HG03575 (cell line): Measurements from ENCODE around the gene BICRA.
"Not testable (repeated sequence)": the region's sequence is repeated elsewhere in the genome, so short reads cannot be mapped to it uniquely, and the experiment has no call there.

ENCODE experiments used
- ATAC-seq: cut with Tn5 transposase; IDR thresholded peaks from one replicate; pipeline ENCODE4 v1.9.1; 2021; ENCODE audit not compliant: unreplicated experiment, insufficient number of reproducible peaks, low FRiP score; ENCODE audit errors: extremely low read depth

The BICRA gene

DNA sequence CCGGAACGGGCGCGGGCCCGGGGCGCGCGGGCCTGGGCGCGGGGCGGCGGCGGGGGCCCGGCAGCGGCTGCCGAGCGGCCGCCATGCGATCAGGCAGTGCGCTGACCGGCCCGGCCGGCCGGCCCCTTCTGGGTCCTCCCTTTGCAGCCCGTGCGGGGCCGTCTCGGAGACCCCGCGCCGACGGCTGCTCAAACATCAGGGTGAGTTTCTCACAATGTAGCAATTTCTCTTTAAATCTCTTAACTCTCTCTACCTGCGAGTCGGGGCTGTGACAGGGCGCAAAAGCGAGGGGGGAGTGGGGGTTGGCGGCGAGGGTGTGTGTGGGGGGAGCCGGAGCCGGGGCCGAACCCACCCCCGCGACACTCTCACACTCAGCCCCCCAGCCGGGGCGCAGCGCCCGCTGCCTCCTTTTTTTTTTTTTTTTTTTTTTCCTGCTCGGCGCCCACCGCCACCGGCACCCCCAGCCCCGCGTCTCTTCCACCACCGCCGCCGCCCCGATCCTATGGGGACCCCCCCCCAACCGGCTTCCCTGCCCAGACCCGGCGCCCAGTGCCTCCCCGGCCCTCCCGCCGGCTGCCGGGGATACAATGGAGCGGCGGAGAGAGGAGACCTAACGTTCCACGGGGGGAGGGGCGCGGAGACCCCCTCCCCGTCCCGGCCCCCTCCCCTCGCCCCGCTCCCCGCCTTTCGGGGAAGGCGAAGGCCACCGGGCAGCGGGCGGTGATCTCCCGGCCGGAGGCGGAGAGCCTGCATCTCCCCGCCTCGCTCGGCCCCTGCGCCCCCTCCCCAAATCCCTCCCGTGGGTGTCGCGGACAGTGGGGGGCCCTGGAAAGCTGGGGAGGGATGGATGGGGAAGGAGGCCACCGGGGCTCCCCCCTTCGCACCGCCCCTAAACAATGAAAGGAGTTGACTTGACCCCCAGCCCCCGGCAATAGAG is at the start of gene BICRA:
Gene BICRA (plus strand): TSS at position 166 of the 937 bp plus-strand sequence. CDS start 64,441 bp downstream, outside the sequence.
- no peak for ATAC-seq

- ATAC-seq: no peak
These were observed 47.9 kb upstream of the BICRA start for GRCh38 chr19:47560999-47561398.

- ATAC-seq: no peak
These were observed 47.4 kb upstream of the BICRA start for GRCh38 chr19:47561440-47562057.

DNA sequence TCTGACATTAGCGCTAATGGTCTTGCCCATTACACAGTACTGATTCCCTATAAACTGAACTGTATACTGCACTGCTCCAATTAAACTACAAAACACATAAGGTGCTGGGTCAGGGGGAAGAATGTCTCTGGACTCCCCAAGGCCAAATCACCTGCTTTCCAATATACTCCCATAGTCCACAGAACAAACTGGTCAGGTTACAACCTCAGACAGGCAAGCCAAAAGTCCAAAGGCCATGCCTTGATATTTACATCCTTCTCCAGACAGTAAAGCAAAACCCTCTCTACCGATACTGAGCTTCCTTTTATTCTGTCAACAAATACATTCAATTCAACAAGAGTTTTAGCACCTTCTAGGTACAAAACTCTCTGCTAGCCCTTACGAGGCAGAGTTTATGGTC is 44.9 kb upstream of the BICRA start:
- no peak for ATAC-seq

DNA sequence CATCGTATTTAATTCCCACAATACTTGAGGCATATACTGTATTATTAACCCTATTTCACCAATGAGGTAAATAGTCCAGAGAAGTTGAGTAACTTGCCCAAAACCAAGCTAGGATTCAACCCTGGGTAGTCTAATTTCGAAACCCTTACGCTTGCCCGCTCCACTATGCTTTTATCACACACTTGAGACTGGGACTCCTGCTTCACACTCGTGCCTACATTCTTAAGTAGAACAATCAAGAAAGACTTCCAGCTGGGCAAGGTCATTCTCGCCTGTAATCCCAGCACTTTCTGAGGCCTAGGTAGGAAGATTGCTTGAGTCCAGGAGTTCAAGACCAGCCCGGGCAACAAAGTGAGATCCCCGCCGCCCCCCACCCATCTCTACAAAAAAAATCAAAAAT is 39.6 kb upstream of the BICRA start:
- no peak for ATAC-seq

DNA sequence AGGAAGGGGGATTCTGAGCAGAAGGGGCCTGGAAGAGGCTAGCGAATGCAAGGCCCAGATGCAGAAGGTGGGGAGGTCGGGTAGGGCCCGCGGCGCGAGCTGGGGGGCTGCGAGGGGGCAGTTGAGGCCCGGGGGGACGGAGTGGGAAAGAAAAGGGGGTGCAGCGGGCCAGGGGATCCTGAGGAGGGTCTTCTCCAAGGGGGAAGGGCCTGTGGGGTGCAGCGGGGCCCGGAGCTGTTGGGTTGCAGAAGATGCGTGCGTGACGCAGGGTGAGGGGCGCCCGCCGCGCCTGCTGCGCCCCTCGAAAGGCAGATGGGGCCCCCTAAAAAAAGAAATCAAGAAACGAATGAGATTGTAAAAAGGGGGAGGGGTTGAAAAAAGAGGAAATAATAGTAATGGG is 36.3 kb upstream of the BICRA start:
- no peak for ATAC-seq

DNA sequence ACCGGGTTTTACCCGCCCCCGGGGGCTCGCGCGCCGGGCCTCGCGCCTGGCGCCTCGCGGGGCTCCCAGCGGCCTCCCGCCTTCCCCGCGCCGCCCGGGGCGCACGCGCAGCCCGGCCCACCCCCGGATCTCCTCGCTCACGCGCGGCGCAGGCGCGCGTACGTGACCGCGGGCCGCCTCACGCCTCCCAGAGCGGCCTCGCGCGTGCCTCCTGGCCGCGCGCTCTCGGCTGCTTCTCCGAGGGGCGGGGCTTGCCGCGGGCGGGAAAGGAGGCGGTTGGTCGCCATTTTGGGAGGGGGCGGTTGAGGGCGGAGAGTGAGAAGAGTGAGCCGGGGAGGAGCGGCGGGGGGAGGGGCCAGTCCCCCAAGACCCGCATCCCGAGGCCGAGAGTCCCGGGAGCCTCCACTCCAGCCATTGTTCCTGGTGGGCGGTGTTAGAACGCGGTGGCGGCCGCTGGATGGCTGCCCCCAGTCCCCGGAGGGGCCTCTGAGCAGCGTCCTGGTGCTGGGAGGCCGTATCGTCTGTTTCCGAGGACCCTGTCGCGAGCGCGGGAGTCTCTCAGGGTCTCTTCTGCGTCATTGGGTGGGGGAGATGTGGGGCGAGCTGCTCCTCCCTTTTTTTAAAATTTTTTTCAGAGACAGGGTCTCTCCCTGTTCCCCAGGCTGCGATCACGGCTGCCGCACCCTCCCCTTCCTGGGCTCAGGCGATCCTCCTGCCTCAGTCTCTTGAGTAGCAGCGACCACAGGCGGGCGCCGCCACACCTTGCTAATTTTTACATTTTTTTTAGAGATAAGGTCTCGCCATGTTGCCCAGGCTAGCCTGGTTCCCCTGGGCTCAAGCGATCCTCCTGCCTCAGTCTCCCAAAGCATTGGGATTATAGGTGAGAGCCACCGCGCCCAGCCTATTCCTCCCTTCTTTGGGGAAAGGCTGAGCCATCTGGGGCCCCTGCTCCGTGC is 35.6 kb upstream of the BICRA start, which contains the start of gene ZNF541:
Gene ZNF541 (minus strand): TSS at position 78 of the 956 bp plus-strand sequence. CDS start 17,292 bp downstream, outside the sequence.
- no peak for ATAC-seq

DNA sequence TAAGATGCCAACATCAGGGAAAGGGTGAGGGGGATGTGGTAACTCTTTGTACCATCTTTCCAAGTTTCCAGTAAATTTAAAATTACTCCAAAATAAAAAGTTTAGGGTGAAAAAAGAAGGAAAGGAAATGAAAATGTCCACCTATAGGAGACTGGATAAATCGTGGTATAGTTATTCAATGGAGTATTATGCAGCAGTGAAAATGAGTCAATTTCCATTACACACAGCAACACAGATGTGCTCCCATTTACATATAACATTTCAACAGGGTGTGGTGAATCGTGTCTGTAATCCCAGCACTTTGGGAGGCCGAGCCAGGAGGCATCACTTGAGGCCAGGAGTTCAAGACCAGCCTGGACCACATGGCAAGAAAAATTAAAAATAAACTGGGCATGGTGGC is 28.5 kb upstream of the BICRA start:
- no peak for ATAC-seq

DNA sequence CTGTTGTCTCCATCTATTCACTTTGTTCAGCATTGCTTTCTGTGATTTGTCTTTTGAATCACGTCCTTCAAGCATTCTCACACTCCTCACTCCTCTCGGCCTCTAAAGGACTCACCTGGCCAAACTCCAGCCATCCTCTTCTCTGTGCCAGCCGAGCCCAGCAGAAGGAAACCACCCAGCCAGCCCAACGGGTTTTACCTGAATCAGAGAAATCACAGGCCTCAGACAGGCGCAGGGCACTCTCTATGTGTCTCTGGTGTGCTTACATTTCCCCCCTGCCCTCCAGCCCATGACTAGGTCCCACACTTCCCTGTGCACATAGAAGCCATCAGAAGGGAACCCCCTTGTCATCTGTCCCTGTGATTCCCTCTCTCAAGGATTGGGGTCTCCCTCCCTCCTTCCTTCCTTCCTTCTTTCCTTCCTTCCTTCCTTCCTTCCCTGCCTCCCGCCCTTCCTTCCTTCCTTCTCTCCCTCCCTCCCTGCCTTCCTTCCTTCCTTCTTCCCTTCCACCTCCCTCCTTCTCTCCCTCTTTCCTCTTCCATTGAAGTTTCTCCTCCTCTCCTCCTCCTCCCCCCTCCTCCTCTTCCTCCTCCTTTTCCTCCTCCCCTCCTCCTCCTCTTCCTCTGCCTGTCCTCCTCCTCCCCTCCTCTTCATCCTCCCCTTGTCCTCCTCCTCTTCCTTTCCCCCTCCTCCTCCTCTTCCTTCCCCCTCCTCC is 27.2 kb upstream of the BICRA start:
- no peak for ATAC-seq

GRCh38 chr19:47582320-47582909 is 26.5 kb upstream of the BICRA start:
- no peak for ATAC-seq

GRCh38 chr19:47583161-47583560 is 25.8 kb upstream of the BICRA start:
- ATAC-seq: not testable (repeated sequence)

GRCh38 chr19:47587295-47587694 is 21.6 kb upstream of the BICRA start:
- ATAC-seq: no peak

DNA sequence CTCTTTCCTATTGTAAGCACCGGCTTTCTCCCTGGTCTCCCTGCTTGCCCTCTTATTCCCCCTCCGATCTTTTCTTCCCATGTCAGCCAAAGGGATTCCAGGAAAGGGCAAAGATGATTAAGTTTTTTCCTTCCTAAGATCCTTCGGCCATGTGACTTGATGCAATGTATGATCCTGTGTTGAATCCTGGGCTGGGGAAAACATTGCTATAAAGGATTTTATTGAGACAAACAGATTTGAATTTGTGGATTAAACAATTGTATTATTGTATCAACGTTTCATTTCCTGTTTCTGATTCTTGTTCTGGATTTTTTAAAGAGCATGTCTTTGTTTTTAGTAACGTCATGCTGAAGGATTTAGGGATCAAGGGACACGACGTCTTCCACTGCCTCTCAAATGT is 19.1 kb upstream of the BICRA start:
- no peak for ATAC-seq

DNA sequence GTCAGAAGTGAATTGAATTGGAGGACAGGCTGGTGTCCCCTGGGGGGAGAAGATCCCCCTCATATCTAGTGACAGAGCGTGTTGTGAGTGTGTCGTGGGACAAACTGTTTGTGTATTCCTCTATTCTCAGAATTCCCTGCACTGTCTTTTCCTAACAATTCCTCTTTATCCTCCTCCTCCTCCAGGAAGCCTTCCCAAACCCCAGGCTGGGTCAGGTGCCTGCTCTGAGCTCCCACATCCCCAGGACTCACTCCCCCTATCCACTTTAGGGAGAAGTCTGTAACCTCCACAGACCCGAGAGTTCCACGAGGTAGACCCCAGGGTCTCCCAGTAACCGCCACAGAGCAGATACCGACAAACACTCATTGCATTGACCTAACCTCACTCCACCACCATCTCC is 15.1 kb upstream of the BICRA start:
- ATAC-seq: no peak

DNA sequence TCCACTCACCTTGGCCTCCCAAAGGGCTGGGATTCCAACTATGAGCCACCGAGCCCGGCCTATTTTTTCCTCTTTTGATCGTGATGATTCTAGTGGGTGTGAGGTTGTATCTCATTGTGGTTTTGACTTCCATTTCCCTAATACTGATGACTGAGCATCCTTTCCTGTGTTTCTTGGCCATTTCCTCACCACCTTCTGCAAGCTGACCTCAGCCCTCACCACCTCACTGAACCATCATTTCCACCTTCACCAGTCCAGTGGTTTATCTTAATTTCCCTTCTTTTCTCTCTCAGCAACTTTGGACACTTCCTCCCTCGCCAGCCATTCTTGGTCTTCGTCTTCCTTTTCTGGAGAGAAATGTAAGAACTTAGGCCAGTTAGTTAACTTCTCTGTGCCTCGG is 13.0 kb upstream of the BICRA start:
- no peak for ATAC-seq

DNA sequence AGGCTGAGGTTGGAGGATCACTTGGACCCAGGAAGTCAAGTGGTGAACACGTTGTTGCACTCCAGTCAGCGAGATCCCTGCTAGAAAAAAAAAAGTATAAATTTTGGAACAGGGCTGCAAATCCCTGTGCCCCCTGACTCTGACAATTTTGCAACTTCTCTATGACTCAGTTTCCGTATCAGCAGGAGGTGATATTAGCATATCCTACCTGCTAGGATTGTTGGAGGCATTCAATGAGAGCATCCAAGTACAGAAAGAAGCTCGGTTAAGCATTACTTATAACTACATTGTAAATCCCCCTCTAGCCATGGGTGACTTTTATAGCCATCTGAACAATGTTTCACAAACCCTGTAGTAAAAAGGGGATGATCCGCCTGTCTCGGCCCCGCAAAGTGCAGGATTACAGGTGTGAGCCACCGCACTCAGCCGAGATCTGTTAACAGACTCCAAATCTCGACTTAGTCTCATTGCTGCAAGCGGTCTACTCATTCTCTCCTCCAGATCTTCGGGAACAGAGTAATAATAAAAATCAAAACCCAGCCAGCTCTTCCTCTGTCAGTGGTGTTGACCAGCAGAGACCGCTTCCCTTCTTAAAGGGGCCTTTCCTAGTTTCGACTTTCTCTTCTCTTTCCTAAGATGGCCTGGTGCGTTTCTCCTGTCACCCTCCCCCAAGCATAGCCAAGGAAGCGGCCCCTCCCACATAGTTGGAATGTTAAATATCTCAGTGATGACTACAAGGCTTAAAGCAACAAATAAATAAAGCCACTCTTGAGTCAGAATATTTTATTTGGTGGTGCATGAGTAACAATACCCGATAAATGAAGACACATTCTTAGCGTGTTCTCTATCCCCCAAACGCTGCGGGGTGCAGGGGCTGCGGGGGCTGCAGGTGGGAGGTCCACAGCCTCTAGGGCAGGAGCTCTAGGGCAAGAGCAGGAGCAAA is 10.3 kb upstream of the BICRA start:
- no peak for ATAC-seq

DNA sequence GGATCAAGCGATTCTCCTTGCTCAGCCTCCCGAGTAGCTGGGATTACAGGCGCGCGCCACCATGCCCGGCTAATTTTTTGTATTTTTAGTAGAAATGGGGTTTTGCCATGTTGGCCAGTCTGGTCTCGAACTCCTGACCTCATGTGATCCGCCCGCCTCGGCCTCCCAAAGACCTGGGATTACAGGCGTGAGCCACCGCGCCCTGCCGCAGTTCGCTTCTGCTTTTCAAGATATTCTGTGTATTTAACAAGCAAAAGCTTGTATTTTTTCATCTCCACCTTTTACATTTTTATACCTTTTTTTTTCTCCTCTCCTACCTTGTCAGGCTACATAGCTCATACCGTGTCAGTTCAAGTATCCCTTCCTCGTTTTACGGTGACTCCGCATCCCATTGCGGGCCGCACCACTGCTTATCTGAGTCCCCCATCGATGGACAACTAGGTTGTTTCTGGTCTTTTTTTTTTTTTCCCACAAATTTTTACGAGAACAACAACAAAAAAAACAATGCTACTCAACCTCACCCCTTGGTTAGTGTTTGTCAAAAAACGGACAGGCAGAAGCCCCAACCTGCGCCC is 9.2 kb upstream of the BICRA start:
- ATAC-seq: not testable (repeated sequence)
